Central memory CD8-positive, alpha-beta T cell (primary cell): ENCODE measurements around the gene HACD4.
A peak's percentile ranks its signal among the peaks of the same experiment; 100 is the strongest.

Experiments
- ATAC-seq: fragments of 150-1000 bp; cut with Tn5 transposase; replicated peaks from 2 replicates; pipeline ENCODE4 v1.10.0; 2022; ENCODE audit warnings: mild to moderate bottlenecking, moderate FRiP score, moderate number of reproducible peaks; ENCODE audit not compliant: poor library complexity, severe bottlenecking; ENCODE audit errors: extremely low read depth
- DNase-seq, 2 donors: peaks; one replicate each; pipeline ENCODE4 v3.0.0; 2021; ENCODE audit warnings: low spot score in 2 of 2
- H3K27ac Mint-ChIP-seq: one replicate; pipeline ENCODE4 v1.8.0; 2022; ENCODE audit warnings: low read depth, mild to moderate bottlenecking, moderate library complexity, mixed read lengths
- H3K27me3 Mint-ChIP-seq: one replicate; pipeline ENCODE4 v1.8.0; 2022; ENCODE audit warnings: mixed read lengths
- H3K36me3 Mint-ChIP-seq: one replicate; pipeline ENCODE4 v1.8.0; 2022; ENCODE audit warnings: mild to moderate bottlenecking, moderate library complexity, mixed read lengths; ENCODE audit not compliant: insufficient read depth
- H3K4me1 Mint-ChIP-seq: one replicate; pipeline ENCODE4 v1.8.0; 2022; ENCODE audit warnings: mixed read lengths
- H3K4me3 Mint-ChIP-seq: one replicate; pipeline ENCODE4 v1.8.0; 2022; ENCODE audit warnings: mild to moderate bottlenecking, moderate library complexity, mixed read lengths
- H3K9me3 Mint-ChIP-seq: one replicate; pipeline ENCODE4 v1.8.0; 2022; ENCODE audit warnings: mixed read lengths

The HACD4 gene

GRCh38 chr9:21039302-21039701 lies 7.9 kb upstream of the HACD4 start:
- Mint-ChIP-seq H3K4me3 (no peak overlapping the region), H3K27ac (peak overlapping the region; percentile 48)

GRCh38 chr9:21037278-21037677 lies 5.8 kb upstream of the HACD4 start:
- peaks cover 21% of the 10 kb centered on the region for H3K4me1 Mint-ChIP-seq
- DNase-seq: no peak
- no peak overlapping the region for H3K27ac Mint-ChIP-seq
- ATAC-seq: no peak
- no peaks in the 10 kb centered on the region for H3K27me3 Mint-ChIP-seq
- H3K4me3 Mint-ChIP-seq: no peak overlapping the region
- H3K36me3 Mint-ChIP-seq: peaks cover 2% of the 10 kb centered on the region
- no peaks in the 10 kb centered on the region for H3K9me3 Mint-ChIP-seq

More at GRCh38 chr9:21039302-21039701, 7.9 kb upstream of the HACD4 start:
- Mint-ChIP-seq H3K9me3 (no peaks in the 10 kb centered on the region), H3K4me1 (peaks cover 7% of the 10 kb centered on the region), H3K27me3 (no peaks in the 10 kb centered on the region), H3K36me3 (peaks cover 4% of the 10 kb centered on the region)
- DNase-seq (no peak), ATAC-seq (no peak)

DNA sequence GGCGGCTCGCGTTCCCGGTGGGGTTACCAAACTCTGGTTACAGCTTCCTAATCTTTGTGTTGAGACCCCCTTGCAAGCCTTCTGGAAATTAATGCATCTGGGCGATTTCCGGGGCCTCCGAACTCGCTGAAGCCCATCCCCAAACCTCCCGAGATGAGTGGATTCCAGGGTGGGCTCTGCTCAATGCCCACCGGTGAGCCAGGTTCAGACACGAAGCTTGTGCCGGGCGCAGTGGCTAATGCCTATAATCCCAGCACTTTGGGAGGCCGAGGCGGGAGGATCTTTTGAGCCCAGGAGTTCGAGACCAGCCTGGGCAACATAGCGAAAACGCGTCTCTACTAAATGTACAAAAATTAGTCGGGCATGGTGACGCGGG lies 356 bp upstream of the HACD4 start:
- DNase-seq (no peak), ATAC-seq (no peak)
- Mint-ChIP-seq H3K36me3 (peaks cover 8% of the 10 kb centered on the region), H3K27ac (no peak overlapping the region), H3K4me1 (peaks cover 28% of the 10 kb centered on the region), H3K4me3 (no peak overlapping the region), H3K27me3 (no peaks in the 10 kb centered on the region), H3K9me3 (no peaks in the 10 kb centered on the region)

DNA sequence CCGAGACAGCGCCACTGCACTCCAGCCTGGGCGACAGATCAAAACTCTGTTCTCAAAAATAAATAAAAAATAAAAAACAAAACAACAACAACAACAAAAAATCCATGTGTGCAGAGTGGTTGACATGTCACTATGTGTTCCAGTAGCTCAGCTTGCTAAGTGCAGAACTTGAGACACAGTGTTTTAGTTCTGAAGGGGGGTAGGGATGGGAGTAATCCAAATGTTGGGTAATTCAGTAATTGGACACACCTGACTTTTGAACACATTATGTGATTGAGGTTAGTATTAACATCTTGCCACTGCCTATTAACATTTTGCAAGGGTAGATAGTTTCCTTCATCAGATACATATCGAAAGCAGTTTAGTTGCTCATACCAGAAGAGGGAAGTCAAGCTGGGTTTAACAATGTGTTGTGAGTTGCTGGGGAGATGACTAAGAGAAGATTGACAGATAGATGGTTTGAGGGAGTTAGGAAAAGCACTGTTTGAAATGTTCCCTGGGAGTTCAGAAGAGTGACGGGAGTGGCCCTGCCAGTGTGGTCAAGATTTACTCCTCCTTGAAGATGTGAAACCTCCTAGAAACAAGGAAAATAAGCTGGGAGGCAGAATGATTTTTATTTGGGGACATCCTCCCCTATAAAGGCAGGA lies 928 bp downstream of the HACD4 start:
- no peak overlapping the region for H3K4me3 Mint-ChIP-seq
- no peaks in the 10 kb centered on the region for H3K9me3 Mint-ChIP-seq
- H3K4me1 Mint-ChIP-seq: peaks cover 41% of the 10 kb centered on the region
- H3K27me3 Mint-ChIP-seq: no peaks in the 10 kb centered on the region
- ATAC-seq (peak; percentile 65), DNase-seq (no peak)
- no peak overlapping the region for H3K27ac Mint-ChIP-seq
- peaks cover 15% of the 10 kb centered on the region for H3K36me3 Mint-ChIP-seq

GRCh38 chr9:21029661-21030060 lies 1.8 kb downstream of the HACD4 start:
- peaks cover 41% of the 10 kb centered on the region for H3K4me1 Mint-ChIP-seq
- H3K4me3 Mint-ChIP-seq: no peak overlapping the region
- no peak for DNase-seq
- no peak for ATAC-seq
- no peaks in the 10 kb centered on the region for H3K27me3 Mint-ChIP-seq
- no peaks in the 10 kb centered on the region for H3K9me3 Mint-ChIP-seq
- H3K27ac Mint-ChIP-seq: no peak overlapping the region
- peaks cover 15% of the 10 kb centered on the region for H3K36me3 Mint-ChIP-seq

- ATAC-seq: no peak
- Mint-ChIP-seq H3K9me3 (no peaks in the 10 kb centered on the region), H3K36me3 (peaks cover 18% of the 10 kb centered on the region), H3K4me3 (no peak overlapping the region), H3K4me1 (peaks cover 38% of the 10 kb centered on the region), H3K27ac (no peak overlapping the region), H3K27me3 (no peaks in the 10 kb centered on the region)
- no peak for DNase-seq
These were observed 3.0 kb downstream of the HACD4 start for GRCh38 chr9:21028466-21028865.

- no peak overlapping the region for H3K27ac Mint-ChIP-seq
- ATAC-seq (no peak), DNase-seq (no peak)
- H3K27me3 Mint-ChIP-seq: no peaks in the 10 kb centered on the region
- no peak overlapping the region for H3K4me3 Mint-ChIP-seq
- H3K36me3 Mint-ChIP-seq: peaks cover 22% of the 10 kb centered on the region
- H3K4me1 Mint-ChIP-seq: peaks cover 26% of the 10 kb centered on the region
- H3K9me3 Mint-ChIP-seq: no peaks in the 10 kb centered on the region
These were observed 4.1 kb downstream of the HACD4 start for GRCh38 chr9:21027295-21027694.

- Mint-ChIP-seq H3K27ac (no peak overlapping the region), H3K27me3 (no peaks in the 10 kb centered on the region), H3K36me3 (peaks cover 30% of the 10 kb centered on the region), H3K9me3 (no peaks in the 10 kb centered on the region), H3K4me3 (no peak overlapping the region), H3K4me1 (peaks cover 44% of the 10 kb centered on the region)
- DNase-seq (no peak), ATAC-seq (no peak)
These were observed 7.6 kb downstream of the HACD4 start for GRCh38 chr9:21023861-21024260.

- Mint-ChIP-seq H3K4me1 (peaks cover 26% of the 10 kb centered on the region), H3K36me3 (peaks cover 37% of the 10 kb centered on the region)
These were observed 13.3 kb downstream of the HACD4 start for GRCh38 chr9:21018177-21018576.

GRCh38 chr9:21016701-21017491 lies 14.5 kb downstream of the HACD4 start:
- Mint-ChIP-seq H3K4me3 (no peak overlapping the region), H3K4me1 (peaks cover 26% of the 10 kb centered on the region), H3K27ac (no peak overlapping the region), H3K27me3 (no peaks in the 10 kb centered on the region), H3K36me3 (peaks cover 43% of the 10 kb centered on the region), H3K9me3 (no peaks in the 10 kb centered on the region)
- no peak for ATAC-seq
- no peak for DNase-seq

More at GRCh38 chr9:21018177-21018576, 13.3 kb downstream of the HACD4 start:
- DNase-seq: no peak
- Mint-ChIP-seq H3K4me3 (no peak overlapping the region), H3K27ac (no peak overlapping the region), H3K9me3 (no peaks in the 10 kb centered on the region), H3K27me3 (no peaks in the 10 kb centered on the region)
- no peak for ATAC-seq

DNA sequence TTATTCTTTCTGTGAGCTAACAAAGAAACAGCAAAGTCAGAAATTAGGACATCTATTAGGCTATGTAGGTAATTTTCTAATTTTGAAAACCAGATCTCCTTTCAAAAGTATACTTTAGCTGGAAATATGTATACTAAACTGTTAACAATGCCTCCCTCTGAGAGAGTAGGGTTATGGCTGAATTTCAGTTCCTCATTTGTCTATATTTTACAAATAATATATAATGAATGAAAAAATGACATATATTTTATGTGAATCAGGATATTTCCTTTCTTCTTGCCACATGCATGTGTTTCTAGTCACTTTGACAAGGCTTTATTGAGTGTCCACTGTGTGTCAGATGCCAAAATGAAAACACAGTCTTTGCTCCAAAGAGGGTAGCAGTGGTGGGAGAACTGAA lies 15.4 kb downstream of the HACD4 start:
- ATAC-seq: no peak
- Mint-ChIP-seq H3K36me3 (peaks cover 42% of the 10 kb centered on the region), H3K4me1 (peaks cover 19% of the 10 kb centered on the region), H3K27me3 (no peaks in the 10 kb centered on the region), H3K9me3 (no peaks in the 10 kb centered on the region), H3K4me3 (no peak overlapping the region), H3K27ac (no peak overlapping the region)
- DNase-seq: no peak

- Mint-ChIP-seq H3K9me3 (no peaks in the 10 kb centered on the region), H3K27ac (no peak overlapping the region), H3K4me1 (peaks cover 13% of the 10 kb centered on the region), H3K36me3 (peaks cover 41% of the 10 kb centered on the region), H3K4me3 (no peak overlapping the region), H3K27me3 (no peaks in the 10 kb centered on the region)
- ATAC-seq: no peak
- DNase-seq: no peak
These were observed 16.2 kb downstream of the HACD4 start for GRCh38 chr9:21015129-21015815.

GRCh38 chr9:21002040-21002439 lies 29.4 kb downstream of the HACD4 start:
- peak overlapping the region; percentile 90 for H3K27ac Mint-ChIP-seq
- H3K36me3 Mint-ChIP-seq: peaks cover 19% of the 10 kb centered on the region
- H3K4me3 Mint-ChIP-seq: peak overlapping the region; percentile 56
- DNase-seq: no peak
- H3K9me3 Mint-ChIP-seq: no peaks in the 10 kb centered on the region
- ATAC-seq: peak; percentile 34
- H3K4me1 Mint-ChIP-seq: peaks cover 29% of the 10 kb centered on the region
- no peaks in the 10 kb centered on the region for H3K27me3 Mint-ChIP-seq
